GM15510 (cell line): ENCODE data around the gene COL23A1.

Experiments
- POLR2A ChIP-seq: IDR thresholded peaks from 3 replicates; pipeline ENCODE4 v1.6.1; 2011; ENCODE audit warnings: borderline replicate concordance; ENCODE audit not compliant: insufficient read length; ENCODE audit errors: extremely low read depth

Gene COL23A1

GRCh38 chr5:178341851-178342140 lies 248.4 kb downstream of the COL23A1 start:
- TF ChIP-seq POLR2A = no peak

DNA sequence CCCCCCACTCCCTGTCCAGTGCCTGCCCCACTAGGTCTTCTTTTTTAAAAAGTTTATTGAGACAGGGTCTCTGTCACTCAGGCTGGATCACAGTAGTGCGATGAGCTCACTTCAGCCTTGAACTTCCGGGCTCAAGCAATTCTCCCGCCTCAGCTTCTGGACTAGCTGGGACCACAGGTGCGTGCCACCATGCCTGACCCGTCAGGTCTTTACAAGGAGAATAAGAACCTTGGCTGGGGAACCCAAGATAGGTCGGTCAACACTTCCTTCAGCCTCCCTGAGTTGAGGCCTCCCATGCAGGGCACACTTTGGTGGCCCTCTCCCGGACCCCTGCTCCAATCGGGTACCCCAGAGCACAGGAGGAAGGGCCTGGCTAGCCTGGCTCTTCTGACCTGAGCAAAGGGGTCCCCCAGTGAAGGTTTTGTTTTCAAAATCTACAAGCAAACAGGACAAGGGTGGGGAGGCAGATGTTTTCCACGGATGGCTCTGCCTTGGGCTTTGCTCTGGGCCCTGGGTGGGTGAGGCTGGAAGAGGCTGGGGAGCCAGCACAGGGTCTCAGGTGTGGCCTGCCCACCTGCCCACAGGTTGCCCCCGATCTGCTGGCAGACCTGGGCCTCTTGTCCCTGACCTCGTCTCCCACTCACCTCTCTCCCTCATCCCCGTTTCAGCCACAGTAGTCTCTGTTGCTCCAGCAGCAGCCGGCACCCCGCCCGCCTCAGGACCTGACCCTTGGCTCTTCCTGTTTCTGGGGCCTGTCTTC lies 248.9 kb downstream of the COL23A1 start:
- no peak for TF ChIP-seq POLR2A

DNA sequence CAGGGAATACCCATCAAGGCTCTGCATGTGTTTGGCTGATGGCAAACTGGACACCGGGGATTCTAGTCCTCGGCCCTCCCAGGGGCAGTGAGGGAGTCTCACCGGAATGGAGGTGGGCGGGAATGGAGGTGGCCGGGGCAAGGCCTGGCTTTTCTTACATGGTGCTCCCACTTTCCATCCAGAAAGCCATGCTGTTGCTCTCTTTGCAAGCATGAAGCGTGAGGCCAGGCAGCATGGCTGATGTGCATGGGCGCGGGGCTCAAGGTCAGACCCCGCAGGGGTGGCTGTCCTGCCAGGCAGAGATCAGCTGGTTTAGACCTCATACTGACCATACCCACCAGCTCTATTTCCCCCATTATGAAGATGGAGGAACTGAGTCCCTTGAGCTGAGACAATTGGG lies 249.6 kb downstream of the COL23A1 start:
- TF ChIP-seq POLR2A = no peak

DNA sequence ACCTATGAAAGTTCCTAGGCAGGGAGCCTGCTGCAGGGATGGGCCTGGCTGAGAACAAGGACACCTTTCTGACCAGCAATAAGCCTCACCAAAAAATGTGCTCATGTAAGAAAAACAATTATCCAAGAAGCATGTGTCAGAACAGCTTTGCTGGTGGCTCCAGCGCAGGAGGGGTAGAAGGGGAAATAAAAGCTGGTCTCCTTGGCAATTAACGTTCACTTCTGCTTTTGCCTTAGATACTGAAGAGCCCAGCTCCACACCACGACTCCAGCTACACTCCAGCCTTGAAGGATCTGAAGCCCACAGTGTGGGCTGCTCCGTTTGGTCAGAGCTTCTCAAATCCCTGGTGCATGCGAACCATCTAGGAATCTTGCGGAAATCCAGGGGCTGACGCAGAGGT lies 250.0 kb downstream of the COL23A1 start:
- TF ChIP-seq POLR2A = no peak

GRCh38 chr5:178339272-178339671 lies 250.9 kb downstream of the COL23A1 start:
- TF ChIP-seq POLR2A = no peak

GRCh38 chr5:178338750-178339144 lies 251.4 kb downstream of the COL23A1 start:
- TF ChIP-seq POLR2A = no peak

DNA sequence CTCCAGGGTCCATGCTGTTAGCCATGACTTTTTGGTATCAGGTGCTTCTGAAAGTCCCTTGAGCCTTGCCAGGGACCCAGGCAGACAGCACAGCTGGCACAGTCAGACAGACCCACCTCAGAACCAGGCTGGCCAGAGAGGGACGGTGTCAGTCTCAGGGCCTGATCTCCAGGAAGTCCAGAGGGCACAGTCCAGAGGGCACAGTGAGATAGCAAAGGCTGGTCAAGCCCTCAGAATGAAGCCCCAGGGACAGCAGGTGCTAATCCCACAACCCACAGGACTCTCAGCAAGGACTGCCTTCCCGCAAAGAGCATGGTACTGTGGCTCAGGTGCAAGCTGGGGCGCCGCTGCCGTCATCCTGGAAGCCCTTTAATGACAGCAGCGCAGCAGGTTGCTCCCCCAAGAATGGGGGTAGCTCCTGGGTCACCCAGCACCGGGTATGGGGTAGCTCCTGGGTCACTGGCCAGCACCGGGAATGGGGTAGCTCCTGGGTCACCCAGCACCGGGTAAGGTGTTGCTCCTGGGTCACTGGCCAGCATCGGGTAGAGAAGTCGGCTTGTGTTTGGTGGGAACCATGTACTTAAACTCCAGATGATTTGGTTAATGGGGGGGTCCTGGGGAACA lies 252.0 kb downstream of the COL23A1 start:
- TF ChIP-seq POLR2A = no peak

- TF ChIP-seq POLR2A = no peak
Observed at GRCh38 chr5:178337334-178337741, 252.9 kb downstream of the COL23A1 start.

DNA sequence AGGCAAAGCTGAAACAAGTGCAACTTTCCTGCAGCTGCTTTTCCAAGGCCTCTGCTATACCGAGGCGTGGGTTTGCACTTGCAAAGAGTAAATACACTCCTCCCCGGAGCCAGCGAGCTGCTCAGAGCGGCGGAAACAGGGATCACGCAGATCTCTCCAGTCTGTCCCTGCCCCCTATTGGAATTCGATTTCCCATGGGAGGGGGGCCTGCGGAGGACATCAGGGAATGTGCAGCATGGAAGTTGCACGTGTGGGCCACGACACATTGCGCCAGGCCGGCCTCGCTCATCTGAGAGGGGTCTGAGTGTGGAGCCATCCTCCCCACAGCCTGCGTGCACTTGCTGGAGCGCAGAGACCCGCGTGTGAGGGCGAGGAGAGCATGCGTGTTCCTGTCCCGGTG lies 253.3 kb downstream of the COL23A1 start:
- no peak for TF ChIP-seq POLR2A

DNA sequence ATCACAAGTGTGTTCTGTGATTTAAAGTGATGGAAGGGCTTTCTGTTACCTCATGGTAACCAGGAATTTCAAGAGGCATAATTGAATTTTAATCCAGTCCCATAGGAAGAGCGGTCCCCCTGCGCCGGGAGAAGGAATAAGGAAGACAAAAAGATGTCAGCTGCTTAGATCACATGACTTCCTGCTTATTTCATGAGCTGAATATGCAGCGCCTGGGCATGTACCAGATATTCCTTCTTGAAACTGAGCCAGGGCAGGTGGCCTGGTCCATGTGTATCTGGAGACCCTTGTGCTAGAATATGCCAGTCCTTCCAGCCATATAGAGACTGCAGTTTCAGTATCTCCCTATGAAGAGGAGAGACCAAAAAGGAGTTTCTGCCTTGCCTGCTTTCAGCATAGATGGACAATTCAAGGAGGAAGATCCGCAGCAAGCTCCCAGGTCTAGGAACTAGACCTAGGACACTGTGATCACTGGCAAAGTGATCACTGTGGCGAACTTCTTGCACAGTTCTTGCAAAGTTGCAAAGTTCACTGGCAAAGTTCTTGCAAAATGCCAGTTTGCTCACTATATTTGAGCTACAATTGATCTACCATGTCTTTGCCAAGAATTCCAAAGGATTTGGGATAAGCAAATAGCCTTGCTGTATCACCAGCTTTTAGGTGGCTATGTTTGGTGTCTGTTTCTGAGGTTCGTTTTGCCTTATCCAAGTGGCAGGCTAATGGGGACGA lies 254.7 kb downstream of the COL23A1 start:
- TF ChIP-seq POLR2A = no peak

GRCh38 chr5:178334861-178335260 lies 255.3 kb downstream of the COL23A1 start:
- no peak for TF ChIP-seq POLR2A

GRCh38 chr5:178333821-178334481 lies 256.2 kb downstream of the COL23A1 start:
- no peak for TF ChIP-seq POLR2A

DNA sequence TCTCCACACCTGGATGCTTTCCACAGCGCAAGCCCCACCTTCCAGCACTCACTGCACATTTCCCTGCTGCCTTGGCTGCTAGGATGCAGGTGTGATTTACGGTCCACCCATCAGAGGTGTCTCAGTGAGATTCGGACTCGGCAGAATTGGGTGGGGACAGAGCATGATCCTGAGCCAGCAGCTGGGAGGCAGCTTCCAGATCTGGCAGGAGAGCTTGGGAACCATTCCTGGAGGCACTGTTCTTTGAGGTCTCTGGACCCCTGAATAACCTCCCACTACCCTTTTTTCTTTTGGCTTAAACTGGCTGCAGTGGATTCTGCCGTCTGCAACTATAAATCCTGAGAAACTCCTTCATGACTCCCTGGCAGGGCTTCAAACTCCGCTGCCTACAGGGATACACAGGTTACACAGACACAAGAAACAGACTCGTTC lies 258.0 kb downstream of the COL23A1 start:
- no peak for TF ChIP-seq POLR2A

- TF ChIP-seq POLR2A = no peak
Observed at GRCh38 chr5:178331491-178331996, 258.6 kb downstream of the COL23A1 start.

DNA sequence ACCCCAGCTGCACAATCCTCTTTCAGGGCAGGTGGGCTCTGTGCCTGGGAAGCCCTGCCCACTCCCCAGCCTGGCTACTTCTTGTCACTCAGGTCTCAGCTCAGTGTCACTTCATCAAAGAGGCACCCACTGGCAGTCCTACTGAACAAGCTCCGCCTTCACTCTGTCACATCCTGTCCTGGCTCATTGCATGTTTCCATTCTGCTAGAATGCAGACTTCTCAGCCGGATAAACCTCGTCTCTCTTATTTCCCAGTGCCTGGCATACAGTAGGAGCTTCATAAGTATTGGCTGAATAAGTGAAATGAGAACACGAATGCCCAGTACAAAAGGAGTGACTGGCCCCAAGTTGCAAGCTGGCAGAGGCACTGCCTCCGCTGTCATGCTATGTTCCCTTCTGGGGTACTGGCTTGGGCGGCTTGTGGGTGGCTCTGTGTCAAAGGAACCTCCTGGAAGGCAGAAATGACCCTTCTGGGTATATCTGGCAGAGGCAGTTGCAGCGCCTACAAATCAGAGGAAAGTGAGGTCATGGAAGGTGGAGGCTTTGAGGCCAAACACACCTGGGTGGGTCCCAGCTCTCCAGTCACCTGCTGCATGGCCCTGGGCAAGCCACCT lies 259.3 kb downstream of the COL23A1 start:
- no peak for TF ChIP-seq POLR2A

GRCh38 chr5:178328826-178329730 lies 261.1 kb downstream of the COL23A1 start:
- no peak for TF ChIP-seq POLR2A
